Right cardiac atrium (tissue), 5 donors: ENCODE measurements around the gene UBE2O. TPM values are rescaled to one million over a fixed set of nuclear protein-coding genes. Genes with fewer than 3 reads are reported as not detected.

ENCODE experiments used
- ATAC-seq, 2 donors: fragments of 200-7000 bp; cut with Tn5 transposase; one replicate each; pipeline versions ENCODE4 v1.8.0 to v1.9.1; 2020; ENCODE audit warnings: moderate library complexity in 2 of 2, mild to moderate bottlenecking in 1 of 2
- DNase-seq, 3 donors: peaks; one replicate each; pipeline ENCODE4 v3.0.0-alpha.2; 2020
- H3K27ac ChIP-seq: one replicate; pipeline ENCODE4 v1.5.1; 2013; ENCODE audit warnings: mild to moderate bottlenecking, low read length, control low read depth, moderate library complexity
- H3K27me3 ChIP-seq: one replicate; pipeline ENCODE4 v1.6.1; 2013; ENCODE audit not compliant: control insufficient read depth, insufficient read depth
- H3K4me1 ChIP-seq: one replicate; pipeline ENCODE4 v1.6.1; 2013; ENCODE audit warnings: low read length; ENCODE audit not compliant: control insufficient read depth, insufficient read depth
- H3K4me3 ChIP-seq: one replicate; pipeline ENCODE4 v1.5.1; 2013; ENCODE audit warnings: low read length, control low read depth
- H3K9me3 ChIP-seq: one replicate; pipeline ENCODE4 v1.6.1; 2013; ENCODE audit warnings: low read length; ENCODE audit not compliant: control insufficient read depth
- WGBS: extraction: QIAGEN DNeasy Blood & Tissue Kit; methylation state at CpG from one replicate; pipeline ENCODE4 v1.1.7; 2013; 5-methylcytosine and 5-hydroxymethylcytosine counted together
- intact Hi-C, 4 donors: fragments of 100-400 bp; cut with DNase I; formaldehyde crosslinking; loops; one replicate each; pipeline versions ENCODE4 v1.11.0 to v1.14.0; 2022 to 2023
- polyA plus RNA-seq: library from polyadenylated mRNA; stranded (reverse); fragments of 200-250 nt; gene quantifications from one replicate; pipeline ENCODE4 v1.2.3, GENCODE V29; 2013
- total RNA-seq, 4 donors: library from RNA; stranded (reverse); fragmentation: NEBNext Ultra II Directional; extraction: Animal tissue kit (Norgen Biotek cat#: 25700); gene quantifications; one replicate each; pipeline ENCODE4 v1.2.1, GENCODE V29; 2021
- donor health status: healthy with polysubstance abuse.
- donor health status: DM: no; HTN: yes; CAD: no.
- donor health status: DM: no; HTN: no; CAD: no.
- donor health status: DM: no; HTN: yes; CAD: no; lungs with severe emphysema.
- donor health status: DM: yes; HTN: yes; CAD: no.

The UBE2O gene
- total and polyA plus RNA-seq, 5 donors: 23.0 to 37.3 (median 33.9) TPM

- WGBS: 90% methylated on average over 6 of the region's 6 CpGs
- no peaks in the 10 kb centered on the region for H3K9me3 ChIP-seq
- peaks cover 2% of the 10 kb centered on the region for H3K4me1 ChIP-seq
- DNase-seq: peak in 2 of 3 donors; percentile 45 to 53
- H3K27me3 ChIP-seq: no peaks in the 10 kb centered on the region
- H3K27ac ChIP-seq: no peak overlapping the region
- intact Hi-C loops: loop anchor here in 3 of 4 donors (1.0 to 5.0 kb wide), 2 partner anchors 40 to 41 kb away; no protein-coding TSS in a partner anchor
- ATAC-seq: no peak
- no peak overlapping the region for H3K4me3 ChIP-seq
These were observed 13.8 kb upstream of the UBE2O start for GRCh38 chr17:76466775-76467130.

DNA sequence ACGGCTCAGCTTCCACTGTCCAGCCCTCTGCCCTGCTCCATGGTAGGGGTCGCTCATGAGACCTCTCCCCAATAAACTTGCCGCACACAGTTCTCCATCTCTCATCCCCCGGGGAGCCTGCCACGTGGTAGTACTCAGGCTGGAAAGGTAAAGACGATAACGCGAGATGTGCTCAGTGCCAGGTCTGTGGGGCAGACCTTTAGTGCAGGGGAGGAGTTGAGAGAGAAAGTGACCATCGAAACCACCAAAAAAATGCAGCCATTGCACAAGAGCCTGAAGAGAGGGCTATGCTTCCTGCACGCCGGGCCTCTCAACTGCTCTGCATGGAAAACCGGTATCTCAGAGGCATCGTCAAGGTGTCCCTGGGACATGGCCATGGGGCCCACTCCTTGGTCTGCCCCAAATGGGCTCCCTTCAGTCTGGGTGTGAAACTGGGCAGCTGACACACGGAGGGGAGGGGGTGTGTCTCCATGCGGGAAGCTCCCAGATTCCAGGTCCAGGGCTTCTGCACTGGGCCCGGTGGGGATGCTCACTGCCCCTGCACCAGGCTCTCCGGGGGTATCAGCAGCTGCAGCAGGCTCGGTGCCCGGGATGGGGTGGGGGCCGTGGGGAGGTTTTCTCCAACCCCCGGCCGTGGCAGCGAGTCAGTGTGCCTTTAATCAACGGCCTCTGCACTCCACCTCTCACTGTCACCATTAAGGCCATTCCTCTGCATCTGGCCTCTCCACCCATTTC, 9.8 kb upstream of the UBE2O start:
- Histone ChIP-seq H3K4me3 (no peak overlapping the region), H3K9me3 (no peaks in the 10 kb centered on the region), H3K4me1 (peaks cover 2% of the 10 kb centered on the region), H3K27me3 (no peaks in the 10 kb centered on the region), H3K27ac (no peak overlapping the region)
- WGBS: 83% methylated on average over 24 of the region's 24 CpGs
- DNase-seq (peak in 2 of 3 donors; percentile 20 to 52), ATAC-seq (no peak)
- intact Hi-C loops: loop anchor here in 1 of 4 donors (5.0 kb wide), 1 partner anchor 155 kb away; the partner anchor contains the start of gene QRICH2

DNA sequence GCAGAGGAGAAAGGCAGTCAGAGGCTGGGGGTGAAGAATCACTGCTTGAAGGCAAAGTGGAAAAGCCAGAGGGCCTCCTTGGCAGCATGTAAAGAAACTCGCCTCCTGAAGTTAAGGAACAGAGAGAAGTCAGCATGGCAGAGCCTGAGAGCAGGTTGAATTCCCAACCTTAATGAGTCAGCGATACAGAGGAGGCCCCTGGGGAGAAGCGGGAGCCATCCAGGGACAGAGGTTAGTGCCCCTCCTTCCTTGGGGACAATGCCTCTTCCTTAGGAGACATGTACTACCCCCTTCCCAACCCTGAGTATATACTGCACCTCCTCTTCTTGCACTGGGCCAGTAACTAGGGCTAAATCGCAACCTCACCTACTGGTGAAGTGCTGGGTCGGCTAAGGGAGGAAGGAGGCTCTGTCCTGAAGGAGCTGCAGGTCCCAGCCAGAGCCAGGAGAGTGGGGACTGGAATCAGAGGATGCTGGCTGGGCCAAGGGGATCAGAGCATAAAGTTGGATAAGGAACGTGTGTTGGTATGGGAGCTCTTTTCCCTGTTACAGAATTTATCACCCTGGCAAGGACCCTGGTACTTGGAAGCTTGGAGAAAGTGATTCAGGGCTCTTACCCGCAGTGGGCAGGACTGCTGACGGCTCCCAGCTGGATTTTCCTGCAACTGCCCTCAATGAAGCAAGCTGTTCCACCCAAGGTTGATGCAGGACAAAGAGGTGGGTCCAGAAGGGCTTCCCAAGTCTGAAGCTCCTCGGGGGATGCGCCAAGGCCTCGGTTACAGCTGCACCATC, 9.0 kb upstream of the UBE2O start:
- Histone ChIP-seq H3K27me3 (no peaks in the 10 kb centered on the region), H3K4me1 (peaks cover 2% of the 10 kb centered on the region), H3K27ac (no peak overlapping the region), H3K4me3 (no peak overlapping the region), H3K9me3 (no peaks in the 10 kb centered on the region)
- DNase-seq (peak in 1 of 3 donors; percentile 10), ATAC-seq (no peak)
- 81% methylated on average over 11 of the region's 11 CpGs for WGBS
- intact Hi-C loops: loop anchor here in 1 of 4 donors (5.0 kb wide), 1 partner anchor 155 kb away; the partner anchor contains the start of gene QRICH2

DNA sequence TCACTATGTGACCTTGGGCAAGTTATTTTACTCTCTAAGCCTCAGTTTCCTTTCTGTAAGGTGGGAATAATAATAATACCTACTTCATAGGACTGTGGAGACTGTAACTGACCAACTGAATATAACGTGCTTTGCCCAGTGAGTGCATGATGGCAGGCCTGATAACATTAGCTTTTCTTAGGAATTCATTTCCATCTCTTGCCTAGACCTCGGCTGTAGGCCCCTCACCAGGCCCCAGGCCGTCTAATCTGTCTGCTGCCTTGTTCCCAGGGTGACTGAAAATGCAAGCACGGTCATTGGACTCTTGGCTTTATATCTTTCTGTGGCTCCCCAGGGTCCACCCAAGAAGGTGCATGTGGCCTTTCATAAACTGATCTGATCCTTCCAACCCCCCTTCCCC, 6.7 kb upstream of the UBE2O start:
- no peak for DNase-seq
- 79% methylated on average over 4 of the region's 4 CpGs for WGBS
- no peak overlapping the region for H3K4me3 ChIP-seq
- intact Hi-C loops: loop anchor here in 2 of 4 donors (5.0 to 10.0 kb wide), 3 partner anchors 52 to 152 kb away; partner anchors contain the start of gene QRICH2 (in 1 of the 2)
- no peaks in the 10 kb centered on the region for H3K4me1 ChIP-seq
- H3K27ac ChIP-seq: no peak overlapping the region
- no peaks in the 10 kb centered on the region for H3K9me3 ChIP-seq
- H3K27me3 ChIP-seq: no peaks in the 10 kb centered on the region
- ATAC-seq: no peak

- no peaks in the 10 kb centered on the region for H3K4me1 ChIP-seq
- DNase-seq: peak in 2 of 3 donors; percentile 74 to 80
These were observed 5.9 kb upstream of the UBE2O start for GRCh38 chr17:76458580-76459490.

GRCh38 chr17:76453431-76453743, 435 bp upstream of the UBE2O start:
- Histone ChIP-seq H3K9me3 (no peaks in the 10 kb centered on the region), H3K4me1 (no peaks in the 10 kb centered on the region), H3K27ac (no peak overlapping the region), H3K27me3 (no peaks in the 10 kb centered on the region), H3K4me3 (no peak overlapping the region)
- WGBS: 28% methylated on average over 6 of the region's 6 CpGs
- DNase-seq (no peak), ATAC-seq (no peak)
- intact Hi-C loops: loop anchor here in 1 of 4 donors (10.0 kb wide), 1 partner anchor 49 kb away; no protein-coding TSS in a partner anchor

More at GRCh38 chr17:76458580-76459490, 5.9 kb upstream of the UBE2O start:
- Histone ChIP-seq H3K4me3 (no peak overlapping the region), H3K9me3 (no peaks in the 10 kb centered on the region), H3K27ac (no peak overlapping the region), H3K27me3 (no peaks in the 10 kb centered on the region)
- ATAC-seq: peak; percentile 67 to 70
- 47% methylated on average over 9 of the region's 9 CpGs for WGBS
- intact Hi-C loops: loop anchor here in 2 of 4 donors (5.0 to 10.0 kb wide), 2 partner anchors 52 to 54 kb away; no protein-coding TSS in a partner anchor

- intact Hi-C loops: loop anchor here in 1 of 4 donors (10.0 kb wide), 1 partner anchor 47 kb away; no protein-coding TSS in a partner anchor
- ATAC-seq: peak; percentile 42 to 55
- DNase-seq: peak in 2 of 3 donors; percentile 60 to 64
- Histone ChIP-seq H3K27me3 (no peaks in the 10 kb centered on the region), H3K4me3 (peak overlapping the region; percentile 77), H3K4me1 (no peaks in the 10 kb centered on the region), H3K9me3 (no peaks in the 10 kb centered on the region), H3K27ac (peak overlapping the region; percentile 1)
- WGBS: under 1% methylated on average over 29 of the region's 29 CpGs
These were observed 759 bp downstream of the UBE2O start for GRCh38 chr17:76452127-76452659.

- peak overlapping the region; percentile 77 for H3K4me3 ChIP-seq
- intact Hi-C loops: loop anchor here in 1 of 4 donors (10.0 kb wide), 1 partner anchor 47 kb away; no protein-coding TSS in a partner anchor
- ATAC-seq (no peak), DNase-seq (no peak)
- no peak overlapping the region for H3K27ac ChIP-seq
- H3K4me1 ChIP-seq: peaks cover 2% of the 10 kb centered on the region
- H3K9me3 ChIP-seq: no peaks in the 10 kb centered on the region
- 60% methylated on average over 6 of the region's 6 CpGs for WGBS
- no peaks in the 10 kb centered on the region for H3K27me3 ChIP-seq
These were observed 1.4 kb downstream of the UBE2O start for GRCh38 chr17:76451506-76451905.

DNA sequence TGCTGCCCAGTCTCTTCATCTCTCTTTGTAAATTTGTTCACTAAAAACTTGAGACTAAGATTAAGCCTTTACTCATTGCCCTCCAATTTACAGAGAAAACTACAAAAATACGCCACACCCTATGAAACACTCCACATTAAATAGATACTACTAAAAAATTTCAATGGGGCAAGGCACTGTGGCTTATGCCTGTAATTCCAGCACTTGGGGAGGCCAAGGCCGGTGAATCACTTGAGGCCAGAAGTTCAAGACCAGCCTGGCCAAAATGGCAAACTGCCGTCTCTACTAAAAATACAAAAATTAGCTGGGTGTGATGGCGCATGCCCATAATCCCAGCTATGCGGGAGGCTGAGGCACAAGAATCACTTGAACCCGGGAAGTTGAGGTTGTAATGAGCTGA, 3.8 kb downstream of the UBE2O start:
- no peaks in the 10 kb centered on the region for H3K9me3 ChIP-seq
- DNase-seq: no peak
- H3K4me3 ChIP-seq: no peak overlapping the region
- intact Hi-C loops: loop anchor here in 1 of 4 donors (5.0 kb wide), 1 partner anchor 42 kb away; no protein-coding TSS in a partner anchor
- no peaks in the 10 kb centered on the region for H3K27me3 ChIP-seq
- peaks cover 8% of the 10 kb centered on the region for H3K4me1 ChIP-seq
- no peak for ATAC-seq
- H3K27ac ChIP-seq: no peak overlapping the region
- 86% methylated on average over 6 of the region's 6 CpGs for WGBS
